Measurements from ENCODE around the gene COL5A1. TPM values are rescaled to one million over a fixed set of nuclear protein-coding genes. Genes with fewer than 3 reads are reported as not detected.

Gene COL5A1
- total RNA-seq, 1 donor = 188 TPM

- no peak for DNase-seq (ENCODE audit: low read depth)
- H3K4me3 ChIP-seq (ENCODE audit: low read depth, low read length) = no peak overlapping the region
- TF ChIP-seq CTCF (IDR thresholded peaks at IDR 0.05; ENCODE audit: insufficient read depth, low read length) = no peak
Observed at GRCh38 chr9:134847138-134847537, 205.5 kb downstream of the COL5A1 start.

GRCh38 chr9:134847752-134848432 is 206.3 kb downstream of the COL5A1 start:
- H3K4me3 ChIP-seq (ENCODE audit: low read depth, low read length) = no peak overlapping the region
- TF ChIP-seq CTCF (IDR thresholded peaks at IDR 0.05; ENCODE audit: insufficient read depth, low read length) = no peak
- no peak for DNase-seq (ENCODE audit: low read depth)

GRCh38 chr9:134848504-134848903 is 206.9 kb downstream of the COL5A1 start:
- no peak for TF ChIP-seq CTCF (IDR thresholded peaks at IDR 0.05; ENCODE audit: insufficient read depth, low read length)
- no peak overlapping the region for H3K4me3 ChIP-seq (ENCODE audit: low read depth, low read length)
- no peak for DNase-seq (ENCODE audit: low read depth)

- DNase-seq (ENCODE audit: low read depth) = no peak
- H3K4me3 ChIP-seq (ENCODE audit: low read depth, low read length) = no peak overlapping the region
- TF ChIP-seq CTCF (IDR thresholded peaks at IDR 0.05; ENCODE audit: insufficient read depth, low read length) = no peak
Observed at GRCh38 chr9:134850611-134851010, 209.0 kb downstream of the COL5A1 start.

GRCh38 chr9:134851020-134851419 is 209.4 kb downstream of the COL5A1 start:
- DNase-seq (ENCODE audit: low read depth) = no peak
- no peak for TF ChIP-seq CTCF (IDR thresholded peaks at IDR 0.05; ENCODE audit: insufficient read depth, low read length)
- H3K4me3 ChIP-seq (ENCODE audit: low read depth, low read length) = no peak overlapping the region

GRCh38 chr9:134852906-134853654 is 211.5 kb downstream of the COL5A1 start:
- no peak for TF ChIP-seq CTCF (IDR thresholded peaks at IDR 0.05; ENCODE audit: insufficient read depth, low read length)
- no peak for DNase-seq (ENCODE audit: low read depth)
- no peak overlapping the region for H3K4me3 ChIP-seq (ENCODE audit: low read depth, low read length)
